C4-2B (cell line): Measurements from ENCODE around the gene CCDC69.

ENCODE experiments used
- ZFX ChIP-seq: fragments of 450-650 bp; IDR thresholded peaks from 2 replicates; pipeline ENCODE4 v1.6.1; 2017
- TF ChIP-seq, protein P1 (sequence below): fragments of 450-650 bp; conservative IDR thresholded peaks from 2 replicates; pipeline ENCODE4 v1.5.1; 2017; ENCODE audit warnings: mild to moderate bottlenecking

DNA sequence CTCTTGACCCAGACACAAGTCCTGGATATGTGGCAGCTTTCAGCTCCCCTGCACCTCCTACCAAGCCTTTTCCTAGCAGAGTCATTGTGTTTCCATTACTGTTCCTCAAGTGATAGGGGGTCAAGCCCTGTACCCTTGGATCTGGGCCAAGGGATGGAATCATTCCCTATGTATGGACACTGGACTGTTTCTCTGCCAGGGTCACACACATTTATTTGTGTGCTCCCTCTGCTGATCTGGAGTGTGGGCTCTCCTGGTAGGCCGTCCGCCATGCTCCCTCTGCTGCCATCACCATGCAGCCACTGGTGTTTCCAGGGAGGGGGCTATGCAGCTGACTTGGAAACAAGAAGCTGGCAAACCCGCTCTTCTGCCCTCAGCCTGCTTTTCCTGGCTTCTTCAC, 38.6 kb upstream of the CCDC69 start:
- TF ChIP-seq, protein P1, sequence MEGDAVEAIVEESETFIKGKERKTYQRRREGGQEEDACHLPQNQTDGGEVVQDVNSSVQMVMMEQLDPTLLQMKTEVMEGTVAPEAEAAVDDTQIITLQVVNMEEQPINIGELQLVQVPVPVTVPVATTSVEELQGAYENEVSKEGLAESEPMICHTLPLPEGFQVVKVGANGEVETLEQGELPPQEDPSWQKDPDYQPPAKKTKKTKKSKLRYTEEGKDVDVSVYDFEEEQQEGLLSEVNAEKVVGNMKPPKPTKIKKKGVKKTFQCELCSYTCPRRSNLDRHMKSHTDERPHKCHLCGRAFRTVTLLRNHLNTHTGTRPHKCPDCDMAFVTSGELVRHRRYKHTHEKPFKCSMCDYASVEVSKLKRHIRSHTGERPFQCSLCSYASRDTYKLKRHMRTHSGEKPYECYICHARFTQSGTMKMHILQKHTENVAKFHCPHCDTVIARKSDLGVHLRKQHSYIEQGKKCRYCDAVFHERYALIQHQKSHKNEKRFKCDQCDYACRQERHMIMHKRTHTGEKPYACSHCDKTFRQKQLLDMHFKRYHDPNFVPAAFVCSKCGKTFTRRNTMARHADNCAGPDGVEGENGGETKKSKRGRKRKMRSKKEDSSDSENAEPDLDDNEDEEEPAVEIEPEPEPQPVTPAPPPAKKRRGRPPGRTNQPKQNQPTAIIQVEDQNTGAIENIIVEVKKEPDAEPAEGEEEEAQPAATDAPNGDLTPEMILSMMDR = no peak
- TF ChIP-seq ZFX = no peak
